H1 (cell line): ENCODE data around the gene ARHGEF1. TPM values are rescaled to one million over a fixed set of nuclear protein-coding genes. Genes with fewer than 3 reads are reported as not detected.

Source experiments
- CTCF ChIA-PET: fragments of 300-600 bp; sonication (Branson Sonifier 250); formaldehyde crosslinking; loops from one replicate; lab custom pipeline; 2021; ENCODE audit not compliant: partially characterized antibody; lab: Charles Lee
- POLR2A ChIA-PET: fragments of 300-600 bp; sonication (Branson Sonifier 250); formaldehyde crosslinking; loops from one replicate; lab custom pipeline; 2021; ENCODE audit warnings: inconsistent platforms; ENCODE audit not compliant: partially characterized antibody; lab: Charles Lee
- DNase-seq, 2 experiments: peaks; one replicate each; pipeline versions ENCODE4 v3.0.0 to v3.0.0-alpha.2; 2010 to 2022; ENCODE audit warnings: low spot score in 2 of 2, low read depth in 1 of 2, mixed read lengths in 1 of 2
- FAIRE-seq: peaks from 2 replicates; lab custom pipeline; 2011; peaks lifted over from hg19 to GRCh38; lab: Jason Lieb, UNC
- H2AFZ ChIP-seq: 2 replicates; pipeline ENCODE4 v1.8.1; 2012; ENCODE audit warnings: low read length, inconsistent platforms
- H2AK5ac ChIP-seq: 2 replicates; pipeline ENCODE4 v1.6.1; 2013; ENCODE audit warnings: low read depth, low read length
- H2BK120ac ChIP-seq: replicated peaks from 2 replicates; pipeline ENCODE3; 2013; ENCODE audit warnings: low read depth, low read length, inconsistent platforms
- H2BK12ac ChIP-seq: 2 replicates; pipeline ENCODE4 v1.6.1; 2013; ENCODE audit warnings: low read depth, low read length
- H2BK15ac ChIP-seq: 2 replicates; pipeline ENCODE4 v1.6.1; 2013; ENCODE audit warnings: low read length
- H2BK20ac ChIP-seq: 2 replicates; pipeline ENCODE4 v1.6.1; 2013; ENCODE audit warnings: low read length
- H2BK5ac ChIP-seq: 2 replicates; pipeline ENCODE4 v1.6.1; 2013; ENCODE audit warnings: low read depth, low read length
- H3K14ac ChIP-seq: 2 replicates; pipeline ENCODE4 v1.6.1; 2013; ENCODE audit warnings: inconsistent platforms; ENCODE audit not compliant: insufficient read length
- H3K18ac ChIP-seq: 2 replicates; pipeline ENCODE4 v1.6.1; 2013; ENCODE audit warnings: low read length; ENCODE audit errors: extremely low read depth
- H3K23ac ChIP-seq: 2 replicates; pipeline ENCODE4 v1.6.1; 2013; ENCODE audit warnings: inconsistent platforms; ENCODE audit not compliant: insufficient read length
- H3K23me2 ChIP-seq: 2 replicates; pipeline ENCODE4 v1.6.1; 2013; ENCODE audit warnings: low read depth, low read length
- H3K27ac ChIP-seq: 2 replicates; pipeline ENCODE4 v1.6.1; 2011; ENCODE audit warnings: low read depth, low read length, inconsistent platforms
- H3K27me3 ChIP-seq, 4 experiments: replicated peaks in 1 of 4; 1 replicate in 1 of 4; 2 replicates in 3 of 4; pipeline versions ENCODE4 v1.6.1 to v1.8.1; 2011 to 2013; ENCODE audit warnings: low read length in 3 of 4, mild to moderate bottlenecking in 3 of 4, inconsistent platforms in 2 of 4, mixed read lengths in 2 of 4, moderate library complexity in 1 of 4; ENCODE audit not compliant: control insufficient read depth in 3 of 4, insufficient read depth in 3 of 4; ENCODE audit errors: extremely low read depth in 1 of 4
- H3K36me3 ChIP-seq, 4 experiments: 2 replicates each; pipeline versions ENCODE4 v1.6.1 to v1.8.1; 2011 to 2013; ENCODE audit warnings: mild to moderate bottlenecking in 4 of 4, low read length in 3 of 4, moderate library complexity in 2 of 4, control low read depth in 1 of 4, inconsistent platforms in 1 of 4; ENCODE audit not compliant: insufficient read depth in 4 of 4, control insufficient read depth in 2 of 4
- H3K4ac ChIP-seq: replicated peaks from 2 replicates; pipeline ENCODE3; 2013; ENCODE audit warnings: low read length, low read depth, mixed read lengths, inconsistent platforms; ENCODE audit not compliant: insufficient read length
- H3K4me1 ChIP-seq, 4 experiments: replicated peaks in 1 of 4; 1 replicate in 1 of 4; 2 replicates in 3 of 4; pipeline versions ENCODE4 v1.6.1 to v1.8.1; 2011 to 2013; ENCODE audit warnings: low read length in 3 of 4, inconsistent platforms in 2 of 4, mixed read lengths in 1 of 4; ENCODE audit not compliant: insufficient read depth in 4 of 4, control insufficient read depth in 3 of 4
- H3K4me2 ChIP-seq, 2 experiments: 2 replicates each; pipeline versions ENCODE4 v1.6.1 to v1.8.1; 2011 to 2013; ENCODE audit warnings: low read depth in 2 of 2, low read length in 2 of 2, control low read depth in 1 of 2, inconsistent platforms in 1 of 2, mild to moderate bottlenecking in 1 of 2; ENCODE audit not compliant: insufficient read depth in 1 of 2
- H3K4me3 ChIP-seq, 4 experiments: fragments of 200-600, 300-600 bp in 1 of 4; sonication (generic), shearing (Covaris generic), sonication (Bioruptor Twin) in 1 of 4; 2 replicates each; pipeline versions ENCODE4 v1.5.1 to v1.8.1; 2011 to 2016; ENCODE audit warnings: low read length in 4 of 4, low read depth in 3 of 4, control low read depth in 2 of 4, inconsistent platforms in 2 of 4, mild to moderate bottlenecking in 2 of 4, mixed read lengths in 1 of 4, moderate library complexity in 1 of 4; ENCODE audit not compliant: insufficient read depth in 2 of 4; ENCODE audit errors: extremely low read depth in 1 of 4
- H3K56ac ChIP-seq: replicated peaks from 2 replicates; pipeline ENCODE3; 2013; ENCODE audit warnings: low read depth, mild to moderate bottlenecking, mixed read lengths, low read length, inconsistent platforms; ENCODE audit not compliant: insufficient read length
- H3K79me1 ChIP-seq: 2 replicates; pipeline ENCODE4 v1.6.1; 2013; ENCODE audit warnings: low read depth, low read length, control low read depth
- H3K79me2 ChIP-seq, 2 experiments: 2 replicates each; pipeline versions ENCODE4 v1.6.1 to v1.8.1; 2012 to 2013; ENCODE audit warnings: low read length in 2 of 2, mild to moderate bottlenecking in 2 of 2, inconsistent platforms in 1 of 2; ENCODE audit not compliant: insufficient read depth in 2 of 2, control insufficient read depth in 1 of 2
- H3K9ac ChIP-seq, 4 experiments: replicated peaks in 1 of 4; 1 replicate in 1 of 4; 2 replicates in 3 of 4; pipeline versions ENCODE4 v1.6.1 to v1.8.1; 2011 to 2013; ENCODE audit warnings: low read depth in 3 of 4, low read length in 3 of 4, control low read depth in 2 of 4, mild to moderate bottlenecking in 2 of 4, moderate library complexity in 2 of 4, inconsistent platforms in 1 of 4; ENCODE audit errors: extremely low read depth in 1 of 4
- H3K9me3 ChIP-seq, 2 experiments: 2 replicates each; pipeline versions ENCODE4 v1.6.1 to v1.8.1; 2012 to 2013; ENCODE audit warnings: mild to moderate bottlenecking in 2 of 2, moderate library complexity in 2 of 2, control low read depth in 1 of 2, inconsistent platforms in 1 of 2, low read depth in 1 of 2, low read length in 1 of 2, mixed read lengths in 1 of 2; ENCODE audit not compliant: insufficient read depth in 2 of 2
- H4K20me1 ChIP-seq, 2 experiments: replicated peaks in 1 of 2; 2 replicates each; pipeline versions ENCODE3 to v1.8.1; 2011 to 2013; ENCODE audit warnings: inconsistent platforms in 2 of 2, low read length in 2 of 2, mild to moderate bottlenecking in 1 of 2; ENCODE audit not compliant: insufficient read depth in 2 of 2, control insufficient read depth in 1 of 2
- H4K5ac ChIP-seq: 2 replicates; pipeline ENCODE4 v1.6.1; 2013; ENCODE audit warnings: low read length, low read depth, mixed read lengths, inconsistent platforms; ENCODE audit not compliant: insufficient read length
- H4K8ac ChIP-seq: 2 replicates; pipeline ENCODE4 v1.8.0; 2013; ENCODE audit warnings: mild to moderate bottlenecking, moderate library complexity, low read length, inconsistent platforms; ENCODE audit not compliant: insufficient read depth; ENCODE audit errors: extremely low read depth
- H4K91ac ChIP-seq: replicated peaks from 2 replicates; pipeline ENCODE3; 2013; ENCODE audit warnings: low read length, mixed read lengths, inconsistent platforms; ENCODE audit not compliant: insufficient read length
- BCL11A ChIP-seq, 2 experiments: IDR thresholded peaks; one replicate each; pipeline ENCODE4 v1.6.1; 2011; ENCODE audit warnings: low read depth in 2 of 2, low read length in 2 of 2, mild to moderate bottlenecking in 2 of 2
- CHD2 ChIP-seq: IDR thresholded peaks from 2 replicates; pipeline ENCODE4 v1.6.1; 2012; ENCODE audit warnings: low read length, improper control_type of control experiment
- EZH2 ChIP-seq: fragments of 200-600 bp; sonication (generic); IDR thresholded peaks from 2 replicates; pipeline ENCODE4 v1.7.1; 2012; ENCODE audit warnings: low read depth, mild to moderate bottlenecking, moderate library complexity, low read length, inconsistent platforms; ENCODE audit not compliant: severe bottlenecking
- GABPA ChIP-seq: IDR thresholded peaks from 2 replicates; pipeline ENCODE4 v1.6.1; 2011; ENCODE audit warnings: mild to moderate bottlenecking, low read length, moderate library complexity, borderline replicate concordance; ENCODE audit not compliant: insufficient read depth
- GTF2F1 ChIP-seq: IDR thresholded peaks from 2 replicates; pipeline ENCODE4 v1.6.1; 2012; ENCODE audit warnings: low read depth, low read length, improper control_type of control experiment, borderline replicate concordance
- HDAC6 ChIP-seq: IDR thresholded peaks from one replicate; pipeline ENCODE4 v1.7.1; 2012; ENCODE audit warnings: low read depth, mild to moderate bottlenecking, inconsistent platforms, low read length, moderate library complexity
- RBBP5 ChIP-seq: IDR thresholded peaks from 2 replicates; pipeline ENCODE4 v1.7.1; 2012; ENCODE audit warnings: low read depth, mild to moderate bottlenecking, inconsistent platforms, low read length, moderate library complexity, borderline replicate concordance
- RFX5 ChIP-seq: IDR thresholded peaks from 2 replicates; pipeline ENCODE4 v1.6.1; 2011; ENCODE audit warnings: low read depth, low read length, improper control_type of control experiment, borderline replicate concordance
- SP2 ChIP-seq: IDR thresholded peaks from 2 replicates; pipeline ENCODE4 v1.6.1; 2012; ENCODE audit warnings: mild to moderate bottlenecking, low read length, inconsistent platforms
- SUZ12 ChIP-seq: fragments of 200-600 bp; sonication (generic); IDR thresholded peaks from 2 replicates; pipeline ENCODE4 v1.6.1; 2012; ENCODE audit warnings: mild to moderate bottlenecking, inconsistent platforms, low read length, moderate library complexity, mixed read lengths
- TAF1 ChIP-seq: IDR thresholded peaks from 2 replicates; pipeline ENCODE4 v1.6.1; 2011; ENCODE audit warnings: mild to moderate bottlenecking, low read depth, low read length
- ZNF274 ChIP-seq: IDR thresholded peaks from 2 replicates; pipeline ENCODE4 v1.7.0; 2012; ENCODE audit warnings: low read length, borderline replicate concordance; ENCODE audit errors: extremely low read depth
- whole genome bisulfite sequencing, 2 experiments: shearing (Covaris generic) in 1 of 2; methylation state at CpG; one replicate each; pipeline versions ENCODE4 v1.1.6 to v1.1.7; 2013 to 2015; ENCODE audit warnings: low lambda C conversion rate in 2 of 2, mixed read lengths in 2 of 2, inconsistent platforms in 1 of 2, low coverage in 1 of 2, missing lambda C conversion rate in 1 of 2; ENCODE audit not compliant: insufficient replicate concordance in 2 of 2, insufficient coverage in 1 of 2, insufficient read length in 1 of 2; ENCODE audit errors: extremely low coverage in 1 of 2, missing lambda C conversion rate in 1 of 2; 5-methylcytosine and 5-hydroxymethylcytosine counted together
- polyA plus RNA-seq, 7 experiments: library from polyadenylated mRNA; depleted of rRNA in 3 of 7; stranded (reverse) in 5 of 7; unstranded in 2 of 7; fragments of >200 nt in 5 of 7; fragments of 200-250 nt in 2 of 7; gene quantifications; 1 replicate in 5 of 7; 2 replicates in 1 of 7; 4 replicates in 1 of 7; pipeline versions ENCODE4 v1.2.1 to v1.2.3, GENCODE V29; 2011 to 2013; ENCODE audit warnings: missing spikeins in 2 of 7, mixed read lengths in 2 of 7
- total RNA-seq: library from RNA; stranded (reverse); fragmentation: NEBNext Ultra II Directional; extraction: Animal tissue kit (Norgen Biotek cat#: 25700); gene quantifications from 2 replicates; pipeline ENCODE4 v1.2.1, GENCODE V29; 2021

Gene ARHGEF1
- total and polyA plus RNA-seq, 2 of the 8 experiments (the other 6 are each of a cell fraction or from before 2014, with no cell fraction given) = 23.0 to 49.0 TPM

- Histone ChIP-seq H3K56ac (no peak overlapping the region), H3K4me3 (no peak overlapping the region), H2BK120ac (no peak overlapping the region), H2AFZ (no peak overlapping the region), H4K91ac (no peak overlapping the region), H2BK20ac (peak overlapping the region; percentile 32; the same call in 1 of the 2 replicates), H3K4me2 (peak overlapping the region in 1 of 2 experiments; percentile 32; a peak in 2 of 4 replicates), H3K18ac (no peak overlapping the region), H3K79me1 (no peaks in the 10 kb centered on the region), H3K23ac (no peak overlapping the region), H4K20me1 (peaks cover 3 to 30% of the 10 kb centered on the region in 2 experiments), H3K23me2 (peaks cover 12% of the 10 kb centered on the region), H3K4me1 (peaks cover 6 to 20% (median 13%) of the 10 kb centered on the region in 4 experiments), H2BK12ac (no peak overlapping the region), H3K27me3 (peaks cover 56 to 97% (median 91%) of the 10 kb centered on the region in 4 experiments), H4K5ac (no peak overlapping the region), H3K4ac (no peak overlapping the region), H3K14ac (no peak overlapping the region), H4K8ac (0 out of 2 replicates have a peak overlapping the region, but pooled peaks have one; percentile 0), H2BK5ac (no peak overlapping the region), H3K27ac (no peak overlapping the region), H3K9me3 (no peaks in the 10 kb centered on the region), H2BK15ac (no peak overlapping the region), H3K79me2 (no peaks in the 10 kb centered on the region), H3K36me3 (no peaks in the 10 kb centered on the region; a peak in 1 of 8 replicates), H3K9ac (no peak overlapping the region), H2AK5ac (peak overlapping the region; percentile 47; the same call in 1 of the 2 replicates)
- DNase-seq (no peak), FAIRE-seq (no peak)
- WGBS, 2 experiments = 48% methylated on average over 29 of the region's 29 CpGs; no CpG with 5 or more reads in 1 of the 2 experiments
- ChIA-PET CTCF (interaction anchor here (0.7 to 7.0 kb wide), 6 partner anchors 12 to 59 kb away, joined by 3 to 51 read pairs (median 10); no protein-coding TSS in a partner anchor), POLR2A (interaction anchor here (1.0 to 9.6 kb wide), 3 partner anchors 61 to 69 kb away, joined by 3 to 71 read pairs (median 19); no protein-coding TSS in a partner anchor)
- TF ChIP-seq GTF2F1 (no peak), HDAC6 (no peak), RFX5 (no peak), BCL11A (IDR thresholded peaks at IDR 0.05; ENCODE audit: low read depth in 2 of 2, low read length in 2 of 2) (no peak), SUZ12 (0 out of 2 replicates have a peak, but pooled peaks have one; percentile 36), GABPA (no peak), ZNF274 (no peak), TAF1 (no peak), EZH2 (peak; percentile 57), SP2 (no peak), RBBP5 (no peak), CHD2 (no peak)
Measured at GRCh38 chr19:41932720-41933332, 49.8 kb downstream of the ARHGEF1 start.
